NCI-H146 treated with DMSO at 0.1 percent for 48 hours (cell line): ENCODE results near the gene ANGEL2.
A peak's percentile ranks its signal among the peaks of the same experiment; 100 is the strongest.

Experiments used
- DNase-seq: peaks from one replicate; lab custom pipeline; 2025; ENCODE audit not compliant: unreplicated experiment; lab: John Stamatoyannopoulos, UW

Gene ANGEL2

DNA sequence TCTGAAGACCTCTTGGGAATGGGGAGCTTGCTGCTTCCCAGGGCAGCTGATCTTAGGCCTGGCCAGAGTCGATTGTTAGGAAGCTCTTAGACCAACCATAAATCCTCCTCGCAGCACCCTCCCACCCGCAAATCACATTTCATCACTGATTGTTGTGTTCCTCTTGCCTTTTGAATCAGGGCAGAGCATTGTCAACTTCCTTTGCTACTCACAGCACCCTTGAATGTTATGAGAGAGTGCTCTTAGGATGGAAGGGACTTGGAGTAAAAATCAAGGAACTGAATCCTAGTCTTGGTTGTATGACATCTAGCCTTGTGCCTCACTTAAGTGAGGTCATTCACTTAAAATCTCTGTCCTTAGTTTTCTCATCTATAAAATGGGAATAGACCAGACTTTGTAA is 62.3 kb downstream of the ANGEL2 start:
- DNase-seq, result no peak

- no peak for DNase-seq
Observed at GRCh38 chr1:212952641-212952976, 63.1 kb downstream of the ANGEL2 start.

- DNase-seq, result no peak
Observed at GRCh38 chr1:212951947-212952640, 63.6 kb downstream of the ANGEL2 start.

GRCh38 chr1:212951126-212951946 is 64.3 kb downstream of the ANGEL2 start:
- DNase-seq, result no peak

GRCh38 chr1:212950243-212951125 is 65.2 kb downstream of the ANGEL2 start, which contains the start of gene VASH2:
TSS of gene VASH2 (plus strand) at chr1:212950541. CDS start at chr1:212951543, 1,002 bp downstream.
- peak; percentile 71 for DNase-seq

DNA sequence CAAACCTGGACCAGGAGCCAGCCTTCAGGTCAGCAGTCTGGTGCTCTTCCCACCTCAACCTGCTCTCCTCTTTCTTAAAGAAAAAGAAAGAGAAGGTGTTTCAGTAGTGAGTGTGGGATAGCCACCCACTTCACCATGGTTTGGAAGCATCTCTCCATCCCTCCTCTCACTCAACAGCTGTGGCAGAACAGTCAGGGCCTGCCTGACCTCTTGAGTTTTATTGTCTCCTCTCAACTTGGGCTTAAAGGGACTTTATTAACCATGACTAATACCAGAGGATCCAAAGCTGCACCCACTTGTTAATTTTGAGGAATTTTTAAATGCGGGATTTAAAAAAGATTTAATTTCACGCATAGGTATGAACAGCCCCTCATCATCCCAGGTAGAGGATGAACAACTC is 65.9 kb downstream of the ANGEL2 start:
- no peak for DNase-seq

DNA sequence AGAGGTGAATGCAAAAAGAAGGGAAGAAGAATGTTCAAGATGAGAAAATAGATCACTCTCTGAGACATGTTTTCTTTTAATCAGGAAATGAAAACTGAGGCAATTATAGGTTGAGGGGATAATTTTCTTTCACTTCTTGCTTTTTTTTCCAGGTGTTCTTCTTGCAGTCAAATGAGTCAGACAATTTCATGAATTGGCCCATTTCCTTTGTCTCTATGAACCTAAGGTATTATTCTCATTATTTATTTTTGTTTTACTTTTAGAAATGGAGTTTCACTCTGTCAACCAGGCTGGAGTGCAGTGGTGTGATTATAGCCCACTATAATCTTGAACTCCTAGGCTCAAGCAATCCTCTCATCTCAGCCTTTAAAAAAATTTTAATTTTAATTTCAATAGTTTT is 68.8 kb downstream of the ANGEL2 start:
- no peak for DNase-seq

DNA sequence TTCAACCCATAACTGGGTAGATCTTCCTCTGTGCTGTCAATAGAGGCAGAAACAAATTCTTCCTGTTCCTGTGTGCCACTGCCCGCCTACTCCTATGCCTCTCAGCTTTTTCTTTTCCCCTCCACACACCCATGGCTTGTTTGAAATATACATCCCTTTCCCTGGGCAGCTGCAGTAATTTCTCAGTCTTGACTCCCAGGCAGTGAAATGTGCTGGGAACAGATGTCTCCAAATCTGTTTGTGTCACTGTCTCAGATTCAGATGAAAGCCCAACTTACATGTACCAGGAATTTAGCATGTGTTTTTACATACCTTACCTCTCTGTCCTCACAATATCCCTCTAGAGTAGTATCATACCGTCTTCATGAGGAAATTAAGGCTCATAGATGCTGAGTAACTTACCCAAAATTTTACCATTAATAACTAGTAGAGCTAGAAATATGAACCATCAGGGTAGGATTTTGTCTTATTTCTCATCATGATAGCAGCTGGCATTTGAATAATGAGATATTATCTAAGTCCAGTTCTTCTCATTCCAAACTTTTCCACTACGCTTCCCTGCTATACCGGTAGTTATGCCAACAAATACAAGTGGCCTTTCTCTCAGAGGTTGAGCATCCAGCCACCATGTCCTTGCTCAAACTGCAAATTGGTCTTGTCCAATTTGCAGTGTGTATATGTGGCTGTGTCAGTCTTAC is 70.1 kb downstream of the ANGEL2 start:
- no peak for DNase-seq

DNA sequence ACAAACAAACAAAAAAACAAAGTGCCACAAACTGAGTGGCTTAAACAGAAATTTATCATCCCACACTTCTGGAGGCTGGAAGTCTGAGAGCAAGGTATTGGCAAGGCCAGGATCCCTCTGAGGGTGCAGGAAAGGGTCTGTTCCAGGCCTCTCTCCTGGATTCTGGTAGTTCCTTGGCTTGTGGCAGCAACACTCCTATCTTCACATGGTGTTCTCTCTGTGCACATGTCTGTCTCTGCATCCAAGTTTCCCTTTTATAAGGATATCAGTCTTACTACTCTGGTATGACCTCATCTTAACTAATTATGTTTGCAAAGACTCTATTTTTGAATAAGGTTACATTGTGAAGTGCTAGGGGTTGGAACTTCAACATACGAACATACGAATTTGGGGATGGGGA is 70.6 kb downstream of the ANGEL2 start:
- DNase-seq, result no peak

GRCh38 chr1:212944229-212944901 is 71.3 kb downstream of the ANGEL2 start:
- DNase-seq, result no peak

DNA sequence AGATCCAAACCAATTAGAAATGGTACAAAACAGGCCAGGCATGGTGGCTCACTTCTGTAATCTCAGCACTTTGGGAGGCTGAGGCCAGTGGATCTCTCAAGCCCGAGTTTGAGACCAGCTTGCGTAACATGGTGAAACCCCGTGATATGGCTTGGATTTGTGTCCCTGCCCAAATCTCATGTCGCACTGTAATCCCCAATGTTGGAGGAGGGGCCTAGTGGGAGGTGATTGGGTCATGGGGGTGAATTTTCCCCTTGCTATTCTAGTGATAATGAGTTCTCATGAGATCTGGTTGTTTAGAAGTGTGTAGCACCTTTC is 72.3 kb downstream of the ANGEL2 start:
- no peak for DNase-seq

- DNase-seq, result no peak
Observed at GRCh38 chr1:212942679-212943392, 72.8 kb downstream of the ANGEL2 start.
